ENCODE measurements around the gene EREG. TPM values are rescaled to one million over a fixed set of nuclear protein-coding genes. Genes with fewer than 3 reads are reported as not detected.

EREG gene
- total RNA-seq, 1 experiment from 2014 or later = 34.0 TPM

DNA sequence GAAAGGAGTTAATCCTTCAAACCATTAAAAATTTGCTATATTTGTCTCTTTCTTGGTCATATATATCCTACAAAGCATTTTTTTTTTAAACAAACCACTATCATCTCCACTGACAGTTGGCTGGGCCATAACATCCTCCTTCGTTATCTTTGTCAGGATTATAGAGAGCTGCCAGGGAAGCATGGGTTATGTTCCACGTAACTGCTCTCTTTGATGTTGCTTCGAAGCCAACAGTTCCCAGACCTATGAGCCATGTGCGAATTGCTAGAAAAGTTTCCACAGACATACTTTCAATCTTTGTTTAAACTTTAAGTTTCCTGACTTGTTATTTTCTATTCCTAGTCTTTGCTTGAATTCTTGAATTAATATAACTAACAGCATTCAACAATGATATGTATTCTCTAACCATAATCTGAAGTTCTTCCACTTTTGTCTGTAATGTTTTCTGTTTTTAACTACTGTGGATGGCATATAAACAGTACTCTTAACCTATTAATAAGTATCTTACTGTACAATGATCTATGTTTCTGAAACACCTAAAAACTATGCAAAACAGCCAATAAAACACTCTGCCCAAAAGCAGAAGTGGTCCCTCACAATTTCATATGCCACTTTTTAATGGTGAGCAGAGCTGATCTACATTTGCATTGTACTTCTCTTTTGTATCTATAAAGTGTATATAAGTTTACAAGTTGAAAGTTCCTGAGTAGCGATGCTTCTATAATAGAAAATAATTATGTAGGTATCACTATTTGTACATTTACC lies 37.9 kb downstream of the EREG start:
- POLR2A ChIA-PET = interaction anchor here (1.2 to 3.5 kb wide), 2 partner anchors 21 to 42 kb away, joined by 6 to 18 read pairs; partner anchors contain the start of gene AREG
- H3K27me3 Mint-ChIP-seq (ENCODE audit: insufficient read depth, unreplicated experiment) = no peaks in the 10 kb centered on the region
- no peaks in the 10 kb centered on the region for H3K9me3 Mint-ChIP-seq (ENCODE audit: unreplicated experiment)
- H3K36me3 Mint-ChIP-seq (ENCODE audit: insufficient read depth, unreplicated experiment) = peaks cover 5% of the 10 kb centered on the region
- H3K27ac Mint-ChIP-seq (ENCODE audit: low read depth, unreplicated experiment) = no peak overlapping the region
- CTCF ChIA-PET = interaction anchor here (0.7 to 2.9 kb wide), 3 partner anchors 25 to 675 kb away, joined by 3 to 12 read pairs (median 3); partner anchors contain the start of gene AREG
- H3K4me3 Mint-ChIP-seq (ENCODE audit: unreplicated experiment) = no peak overlapping the region
- H3K4me1 Mint-ChIP-seq (ENCODE audit: insufficient read depth, unreplicated experiment) = peaks cover 6% of the 10 kb centered on the region
- TF ChIP-seq, protein P1, sequence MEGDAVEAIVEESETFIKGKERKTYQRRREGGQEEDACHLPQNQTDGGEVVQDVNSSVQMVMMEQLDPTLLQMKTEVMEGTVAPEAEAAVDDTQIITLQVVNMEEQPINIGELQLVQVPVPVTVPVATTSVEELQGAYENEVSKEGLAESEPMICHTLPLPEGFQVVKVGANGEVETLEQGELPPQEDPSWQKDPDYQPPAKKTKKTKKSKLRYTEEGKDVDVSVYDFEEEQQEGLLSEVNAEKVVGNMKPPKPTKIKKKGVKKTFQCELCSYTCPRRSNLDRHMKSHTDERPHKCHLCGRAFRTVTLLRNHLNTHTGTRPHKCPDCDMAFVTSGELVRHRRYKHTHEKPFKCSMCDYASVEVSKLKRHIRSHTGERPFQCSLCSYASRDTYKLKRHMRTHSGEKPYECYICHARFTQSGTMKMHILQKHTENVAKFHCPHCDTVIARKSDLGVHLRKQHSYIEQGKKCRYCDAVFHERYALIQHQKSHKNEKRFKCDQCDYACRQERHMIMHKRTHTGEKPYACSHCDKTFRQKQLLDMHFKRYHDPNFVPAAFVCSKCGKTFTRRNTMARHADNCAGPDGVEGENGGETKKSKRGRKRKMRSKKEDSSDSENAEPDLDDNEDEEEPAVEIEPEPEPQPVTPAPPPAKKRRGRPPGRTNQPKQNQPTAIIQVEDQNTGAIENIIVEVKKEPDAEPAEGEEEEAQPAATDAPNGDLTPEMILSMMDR (IDR thresholded peaks at IDR 0.05; ENCODE audit: unreplicated experiment) = no peak
- intact Hi-C loops (cut with micrococcal nuclease) = no loop called here
- BruUV-seq (replicated peaks) = no TSS peak
- no peak for DNase-seq (ENCODE audit: unreplicated experiment)

DNA sequence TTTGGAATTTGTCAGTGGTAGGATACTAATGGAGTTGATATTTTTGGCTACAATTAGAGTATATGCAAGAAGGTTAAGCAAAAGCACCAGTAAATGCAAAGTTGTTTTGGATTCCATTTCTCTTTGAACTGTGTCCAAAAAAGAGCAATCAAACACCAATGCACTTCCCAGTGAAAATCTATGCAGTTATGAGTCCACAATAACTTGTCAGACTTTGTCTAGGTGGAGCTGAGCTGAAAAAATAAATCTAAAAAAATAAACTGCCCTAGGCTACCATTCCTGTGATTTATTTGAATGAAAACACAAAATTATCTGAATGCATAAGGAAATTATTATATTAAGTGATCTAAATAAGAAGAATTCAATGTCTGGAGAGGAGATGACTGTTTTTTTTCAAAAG lies 42.9 kb downstream of the EREG start:
- Mint-ChIP-seq H3K4me1 (ENCODE audit: insufficient read depth, unreplicated experiment) (peaks cover 27% of the 10 kb centered on the region), H3K9me3 (ENCODE audit: unreplicated experiment) (no peaks in the 10 kb centered on the region), H3K27me3 (ENCODE audit: insufficient read depth, unreplicated experiment) (no peaks in the 10 kb centered on the region), H3K4me3 (ENCODE audit: unreplicated experiment) (no peak overlapping the region), H3K27ac (ENCODE audit: low read depth, unreplicated experiment) (peak overlapping the region; percentile 97), H3K36me3 (ENCODE audit: insufficient read depth, unreplicated experiment) (no peaks in the 10 kb centered on the region)
- POLR2A ChIA-PET = interaction anchor here (0.6 to 9.0 kb wide), 11 partner anchors 8 to 46 kb away, joined by 3 to 170 read pairs (median 4); partner anchors contain the start of gene AREG
- intact Hi-C loops (cut with micrococcal nuclease) = loop anchor here (1.0 kb wide), 1 partner anchor 37 kb away; the partner anchor contains the start of gene AREG
- DNase-seq (ENCODE audit: unreplicated experiment) = no peak
- no TSS peak for BruUV-seq (replicated peaks)
- CTCF ChIA-PET = interaction anchor here (0.5 to 0.6 kb wide), 3 partner anchors 28 to 50 kb away, joined by 3 read pairs; no protein-coding TSS in a partner anchor
- TF ChIP-seq, protein P1 (IDR thresholded peaks at IDR 0.05; ENCODE audit: unreplicated experiment) = no peak

DNA sequence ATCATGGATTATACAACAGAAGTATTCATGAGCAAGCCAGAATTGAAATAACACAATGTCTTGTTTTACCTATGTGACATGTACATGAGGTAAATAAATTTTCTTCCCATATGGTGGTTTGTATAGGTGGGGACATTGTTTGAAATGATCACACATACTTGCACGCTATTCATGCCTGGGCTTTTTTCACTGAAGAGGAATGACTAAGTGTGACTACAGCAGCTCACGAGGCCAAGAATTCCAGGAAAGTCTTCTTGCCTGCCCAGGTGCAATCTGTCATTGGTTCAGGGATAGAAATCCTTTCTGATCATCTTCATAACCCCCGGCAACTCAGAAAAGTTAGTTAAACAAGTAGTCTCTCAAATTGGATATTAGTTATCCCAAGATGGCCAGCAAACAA lies 43.7 kb downstream of the EREG start:
- H3K4me1 Mint-ChIP-seq (ENCODE audit: insufficient read depth, unreplicated experiment) = peaks cover 33% of the 10 kb centered on the region
- no peaks in the 10 kb centered on the region for H3K36me3 Mint-ChIP-seq (ENCODE audit: insufficient read depth, unreplicated experiment)
- intact Hi-C loops (cut with micrococcal nuclease) = loop anchor here (1.0 kb wide), 1 partner anchor 37 kb away; the partner anchor contains the start of gene AREG
- peak; percentile 82 for DNase-seq (ENCODE audit: unreplicated experiment)
- ChIA-PET CTCF (interaction anchor here (0.5 kb wide), 1 partner anchor 69 kb away, joined by 3 read pairs; no protein-coding TSS in a partner anchor), POLR2A (interaction anchor here (0.6 to 9.0 kb wide), 9 partner anchors 12 to 309 kb away, joined by 3 to 170 read pairs (median 3); partner anchors contain the start of gene AREG)
- peak overlapping the region; percentile 97 for H3K27ac Mint-ChIP-seq (ENCODE audit: low read depth, unreplicated experiment)
- TF ChIP-seq, protein P1 (IDR thresholded peaks at IDR 0.05; ENCODE audit: unreplicated experiment) = no peak
- H3K4me3 Mint-ChIP-seq (ENCODE audit: unreplicated experiment) = no peak overlapping the region
- no peaks in the 10 kb centered on the region for H3K9me3 Mint-ChIP-seq (ENCODE audit: unreplicated experiment)
- BruUV-seq (replicated peaks) = no TSS peak
- H3K27me3 Mint-ChIP-seq (ENCODE audit: insufficient read depth, unreplicated experiment) = no peaks in the 10 kb centered on the region

DNA sequence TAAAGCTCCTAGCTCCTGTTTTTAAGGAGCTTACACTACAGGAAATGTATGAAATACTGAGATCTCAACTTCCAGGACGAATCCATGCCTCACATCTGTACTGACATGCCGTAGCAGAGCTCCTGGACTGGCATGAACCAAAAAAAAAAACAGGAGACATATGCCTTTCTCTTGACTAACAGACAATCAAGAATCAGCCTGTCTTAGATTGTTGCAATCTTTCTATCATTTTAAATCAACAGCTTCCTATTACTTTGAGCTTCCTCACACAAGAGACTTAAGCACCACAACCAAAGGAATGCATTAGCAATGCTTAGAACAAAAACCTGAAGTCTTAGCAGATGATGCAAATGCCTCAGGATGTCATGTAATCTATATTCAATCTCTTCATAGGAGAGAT lies 45.3 kb downstream of the EREG start:
- ChIA-PET CTCF (interaction anchor here (0.7 to 1.8 kb wide), 9 partner anchors 20 to 122 kb away, joined by 3 to 11 read pairs (median 5); no protein-coding TSS in a partner anchor), POLR2A (interaction anchor here (0.8 to 9.0 kb wide), 24 partner anchors 9 to 310 kb away, joined by 3 to 217 read pairs (median 5); partner anchors contain the start of genes AREG and EPGN)
- intact Hi-C loops (cut with micrococcal nuclease) = no loop called here
- Mint-ChIP-seq H3K36me3 (ENCODE audit: insufficient read depth, unreplicated experiment) (no peaks in the 10 kb centered on the region), H3K27ac (ENCODE audit: low read depth, unreplicated experiment) (peak overlapping the region; percentile 97), H3K27me3 (ENCODE audit: insufficient read depth, unreplicated experiment) (no peaks in the 10 kb centered on the region), H3K4me3 (ENCODE audit: unreplicated experiment) (peak overlapping the region; percentile 55), H3K4me1 (ENCODE audit: insufficient read depth, unreplicated experiment) (peaks cover 42% of the 10 kb centered on the region), H3K9me3 (ENCODE audit: unreplicated experiment) (no peaks in the 10 kb centered on the region)
- TF ChIP-seq, protein P1 (IDR thresholded peaks at IDR 0.05; ENCODE audit: unreplicated experiment) = no peak
- DNase-seq (ENCODE audit: unreplicated experiment) = peak; percentile 70
- no TSS peak for BruUV-seq (replicated peaks)
